Thoracic aorta (tissue), 2 donors: ENCODE results near the gene CALML5. TPM values are rescaled to one million over a fixed set of nuclear protein-coding genes. Genes with fewer than 3 reads are reported as not detected.

Experiments
- ATAC-seq: fragments of 150-250 bp; one replicate; pipeline ENCODE4 v1.8.0; 2017; ENCODE audit warnings: low read depth; ENCODE audit not compliant: insufficient number of reproducible peaks, low FRiP score
- DNase-seq: peaks from one replicate; pipeline ENCODE4 v3.0.0-alpha.2; 2020; ENCODE audit warnings: low spot score
- H3K27ac ChIP-seq, 2 donors: fragments of 200-600 bp; sonication (generic); 1 replicate in 1 of 2; 2 replicates in 1 of 2; pipeline ENCODE4 v1.5.1; 2016; ENCODE audit warnings: mild to moderate bottlenecking in 2 of 2, moderate library complexity in 2 of 2
- H3K27me3 ChIP-seq: fragments of 200-600 bp; sonication (generic); replicated peaks from 2 replicates; pipeline ENCODE4 v1.6.0; 2016; ENCODE audit warnings: mild to moderate bottlenecking; ENCODE audit not compliant: insufficient read depth
- H3K36me3 ChIP-seq: fragments of 200-600 bp; sonication (generic); one replicate; pipeline ENCODE4 v1.5.1; 2016
- H3K4me1 ChIP-seq, 2 donors: fragments of 200-600 bp; sonication (generic); 1 replicate in 1 of 2; 2 replicates in 1 of 2; pipeline versions ENCODE4 v1.5.1 to v1.6.0; 2016; ENCODE audit warnings: low read depth in 2 of 2, mild to moderate bottlenecking in 1 of 2; ENCODE audit not compliant: control insufficient read depth in 1 of 2
- H3K4me3 ChIP-seq: fragments of 200-600 bp; sonication (generic); 2 replicates; pipeline ENCODE4 v1.5.1; 2016; ENCODE audit warnings: mild to moderate bottlenecking
- H3K9me3 ChIP-seq: fragments of 200-600 bp; sonication (generic); 2 replicates; pipeline ENCODE4 v1.5.1; 2016
- CTCF ChIP-seq: fragments of 200-600 bp; sonication (generic); IDR thresholded peaks from one replicate; pipeline ENCODE4 v1.5.1; 2019; ENCODE audit warnings: antibody characterized with exemption
- total RNA-seq, 2 donors: library from RNA; depleted of rRNA; stranded (reverse); fragments of >200 nt; gene quantifications; one replicate each; pipeline versions ENCODE4 v1.1.0 to v1.2.3, GENCODE V29; 2016

Gene CALML5
- total RNA-seq, 2 donors from 2014 or later = 3.7 TPM; not detected in 1

GRCh38 chr10:5542100-5542499, 42.7 kb upstream of the CALML5 start:
- Histone ChIP-seq H3K36me3 (no peaks in the 10 kb centered on the region), H3K9me3 (peaks cover 6% of the 10 kb centered on the region), H3K4me3 (no peak overlapping the region), H3K27me3 (no peaks in the 10 kb centered on the region), H3K4me1 (peaks cover 25 to 60% of the 10 kb centered on the region in 2 donors), H3K27ac (no peak overlapping the region)
- no peak for ATAC-seq
- DNase-seq = no peak
- no peak for TF ChIP-seq CTCF

GRCh38 chr10:5540891-5541290, 41.5 kb upstream of the CALML5 start:
- Histone ChIP-seq H3K27me3 (no peaks in the 10 kb centered on the region), H3K36me3 (no peaks in the 10 kb centered on the region), H3K4me3 (no peak overlapping the region), H3K27ac (no peak overlapping the region), H3K9me3 (peaks cover 6% of the 10 kb centered on the region), H3K4me1 (peaks cover 18 to 60% of the 10 kb centered on the region in 2 donors)
- ATAC-seq (no peak), DNase-seq (no peak)
- no peak for TF ChIP-seq CTCF

- peaks cover 13 to 55% of the 10 kb centered on the region in 2 donors for H3K4me1 ChIP-seq
- ATAC-seq (no peak), DNase-seq (no peak)
- H3K4me3 ChIP-seq = no peak overlapping the region
- no peak for TF ChIP-seq CTCF
- H3K9me3 ChIP-seq = peaks cover 6% of the 10 kb centered on the region
- no peaks in the 10 kb centered on the region for H3K36me3 ChIP-seq
- H3K27me3 ChIP-seq = no peaks in the 10 kb centered on the region
- no peak overlapping the region for H3K27ac ChIP-seq
Observed at GRCh38 chr10:5540080-5540479, 40.7 kb upstream of the CALML5 start.

- H3K27me3 ChIP-seq = no peaks in the 10 kb centered on the region
- H3K4me1 ChIP-seq = peaks cover 16 to 55% of the 10 kb centered on the region in 2 donors
- no peak overlapping the region for H3K4me3 ChIP-seq
- no peak for ATAC-seq
- TF ChIP-seq CTCF = no peak
- DNase-seq = no peak
- no peaks in the 10 kb centered on the region for H3K36me3 ChIP-seq
- peaks cover 6% of the 10 kb centered on the region for H3K9me3 ChIP-seq
- peak overlapping the region; percentile 21 to 62 for H3K27ac ChIP-seq
Observed at GRCh38 chr10:5538892-5539651, 39.7 kb upstream of the CALML5 start.

GRCh38 chr10:5538446-5538845, 39.1 kb upstream of the CALML5 start:
- DNase-seq (no peak), ATAC-seq (no peak)
- no peaks in the 10 kb centered on the region for H3K36me3 ChIP-seq
- H3K4me3 ChIP-seq = no peak overlapping the region
- H3K4me1 ChIP-seq = peaks cover 22 to 57% of the 10 kb centered on the region in 2 donors
- H3K27me3 ChIP-seq = no peaks in the 10 kb centered on the region
- H3K9me3 ChIP-seq = peaks cover 6% of the 10 kb centered on the region
- TF ChIP-seq CTCF = no peak
- H3K27ac ChIP-seq = peak overlapping the region; percentile 21 to 62
